Measurements from ENCODE around the gene CEP76.
A peak's percentile ranks its signal among the peaks of the same experiment; 100 is the strongest.

Gene CEP76

DNA sequence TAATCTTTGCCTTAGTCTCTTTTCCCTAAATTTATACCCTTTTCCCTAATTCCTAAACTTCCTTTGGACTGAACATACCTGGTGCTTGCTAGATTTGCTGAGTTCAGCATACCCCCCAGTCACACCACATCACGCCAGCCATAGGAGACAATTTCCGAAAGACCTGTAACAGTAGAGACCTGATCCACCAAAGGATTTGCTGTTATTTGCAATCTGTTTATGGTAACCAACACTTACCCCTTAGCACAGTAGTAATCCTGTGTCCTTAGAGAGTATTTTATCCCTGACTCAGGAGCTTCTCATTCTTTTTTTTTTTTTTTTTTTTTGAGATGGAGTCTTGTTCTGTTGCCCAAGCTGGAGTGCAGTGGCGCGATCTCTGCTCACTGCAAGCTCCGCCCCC, 8.9 kb upstream of the CEP76 start:
- Histone ChIP-seq H3K27ac (ENCODE audit: low read depth in 2 of 2, low read length in 2 of 2) (no peak overlapping the region), H3K9me3 (ENCODE audit: control insufficient read depth in 2 of 2, low read length in 2 of 2) (no peaks in the 10 kb centered on the region), H3K27me3 (ENCODE audit: control insufficient read depth in 2 of 2, insufficient read depth in 2 of 2, low read length in 2 of 2) (no peaks in the 10 kb centered on the region), H3K9ac (ENCODE audit: low read depth in 1 of 2, low read length in 2 of 2) (no peak overlapping the region), H3K4me1 (ENCODE audit: control insufficient read depth in 2 of 2, insufficient read depth in 2 of 2, low read length in 2 of 2) (no peaks in the 10 kb centered on the region), H3K36me3 (ENCODE audit: control insufficient read depth in 2 of 2, insufficient read depth in 2 of 2, low read length in 2 of 2) (peaks cover 28 to 48% of the 10 kb centered on the region in 2 donors), H3K4me3 (ENCODE audit: low read length in 2 of 2) (no peak overlapping the region)

DNA sequence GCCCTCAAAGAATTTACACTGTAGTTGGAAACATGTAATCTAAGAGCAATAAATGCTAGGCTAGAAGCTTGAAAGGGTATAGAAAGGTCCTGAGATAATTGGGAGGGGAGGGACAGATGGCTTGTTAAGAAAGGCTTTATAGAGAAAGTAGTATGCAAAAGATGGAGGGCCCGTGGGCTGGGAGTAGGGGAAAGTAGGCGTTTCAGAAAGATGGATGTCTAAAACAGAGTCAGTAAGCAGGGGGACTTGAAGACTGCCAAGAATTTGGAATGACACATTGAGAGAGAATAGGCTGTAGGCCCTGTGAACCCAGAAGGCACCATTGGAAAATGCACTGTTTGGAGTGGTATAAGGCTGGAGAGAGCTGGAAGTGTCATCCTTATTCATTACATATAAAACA, 1.1 kb upstream of the CEP76 start:
- peak overlapping the region; percentile 79 to 95 for H3K9ac ChIP-seq (ENCODE audit: low read depth in 1 of 2, low read length in 2 of 2)
- H3K36me3 ChIP-seq (ENCODE audit: control insufficient read depth in 2 of 2, insufficient read depth in 2 of 2, low read length in 2 of 2): peaks cover 16 to 18% of the 10 kb centered on the region in 2 donors
- H3K4me1 ChIP-seq (ENCODE audit: control insufficient read depth in 2 of 2, insufficient read depth in 2 of 2, low read length in 2 of 2): peaks cover 22% of the 10 kb centered on the region in 2 donors
- H3K4me3 ChIP-seq (ENCODE audit: low read length in 2 of 2): peak overlapping the region; percentile 88 to 99
- H3K9me3 ChIP-seq (ENCODE audit: control insufficient read depth in 2 of 2, low read length in 2 of 2): no peaks in the 10 kb centered on the region
- no peak overlapping the region for H3K27ac ChIP-seq (ENCODE audit: low read depth in 2 of 2, low read length in 2 of 2)
- H3K27me3 ChIP-seq (ENCODE audit: control insufficient read depth in 2 of 2, insufficient read depth in 2 of 2, low read length in 2 of 2): no peaks in the 10 kb centered on the region

- H3K9me3 ChIP-seq (ENCODE audit: control insufficient read depth in 2 of 2, low read length in 2 of 2): no peaks in the 10 kb centered on the region
- peak overlapping the region; percentile 88 to 99 for H3K4me3 ChIP-seq (ENCODE audit: low read length in 2 of 2)
- H3K27ac ChIP-seq (ENCODE audit: low read depth in 2 of 2, low read length in 2 of 2): peak overlapping the region; percentile 93 to 95
- H3K4me1 ChIP-seq (ENCODE audit: control insufficient read depth in 2 of 2, insufficient read depth in 2 of 2, low read length in 2 of 2): peaks cover 22% of the 10 kb centered on the region in 2 donors
- peaks cover 16 to 17% of the 10 kb centered on the region in 2 donors for H3K36me3 ChIP-seq (ENCODE audit: control insufficient read depth in 2 of 2, insufficient read depth in 2 of 2, low read length in 2 of 2)
- peak overlapping the region; percentile 79 to 95 for H3K9ac ChIP-seq (ENCODE audit: low read depth in 1 of 2, low read length in 2 of 2)
- no peaks in the 10 kb centered on the region for H3K27me3 ChIP-seq (ENCODE audit: control insufficient read depth in 2 of 2, insufficient read depth in 2 of 2, low read length in 2 of 2)
Observed at GRCh38 chr18:12703096-12703567, 609 bp upstream of the CEP76 start.

DNA sequence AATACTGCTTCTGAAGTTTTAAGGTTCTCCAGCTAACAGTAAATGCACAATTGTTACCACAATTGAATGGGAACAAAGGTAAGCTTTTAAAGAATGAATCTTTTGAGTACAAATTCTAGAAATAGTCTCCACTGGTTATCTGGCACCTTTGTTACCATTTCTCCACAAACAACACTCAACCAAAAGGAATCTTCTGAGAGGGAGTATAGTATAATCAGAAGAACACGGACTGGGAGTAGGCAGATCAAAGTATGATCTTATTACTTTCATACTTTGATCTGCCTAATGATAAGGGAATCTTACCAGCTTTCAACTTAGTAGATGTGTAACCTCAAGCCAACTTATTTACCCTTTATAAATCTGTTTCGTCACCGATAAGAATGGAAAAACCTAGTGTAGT, 1.4 kb downstream of the CEP76 start:
- peaks cover 22% of the 10 kb centered on the region in 2 donors for H3K4me1 ChIP-seq (ENCODE audit: control insufficient read depth in 2 of 2, insufficient read depth in 2 of 2, low read length in 2 of 2)
- no peak overlapping the region for H3K9ac ChIP-seq (ENCODE audit: low read depth in 1 of 2, low read length in 2 of 2)
- no peaks in the 10 kb centered on the region for H3K9me3 ChIP-seq (ENCODE audit: control insufficient read depth in 2 of 2, low read length in 2 of 2)
- H3K27ac ChIP-seq (ENCODE audit: low read depth in 2 of 2, low read length in 2 of 2): no peak overlapping the region
- no peaks in the 10 kb centered on the region for H3K27me3 ChIP-seq (ENCODE audit: control insufficient read depth in 2 of 2, insufficient read depth in 2 of 2, low read length in 2 of 2)
- H3K36me3 ChIP-seq (ENCODE audit: control insufficient read depth in 2 of 2, insufficient read depth in 2 of 2, low read length in 2 of 2): peaks cover 4 to 6% of the 10 kb centered on the region in 2 donors
- peak overlapping the region in 1 of 2 donors; percentile 99 for H3K4me3 ChIP-seq (ENCODE audit: low read length in 2 of 2)

- no peak overlapping the region for H3K27ac ChIP-seq (ENCODE audit: low read depth in 2 of 2, low read length in 2 of 2)
- H3K9me3 ChIP-seq (ENCODE audit: control insufficient read depth in 2 of 2, low read length in 2 of 2): no peaks in the 10 kb centered on the region
- no peaks in the 10 kb centered on the region for H3K27me3 ChIP-seq (ENCODE audit: control insufficient read depth in 2 of 2, insufficient read depth in 2 of 2, low read length in 2 of 2)
- H3K9ac ChIP-seq (ENCODE audit: low read depth in 1 of 2, low read length in 2 of 2): no peak overlapping the region
- peaks cover 21 to 22% of the 10 kb centered on the region in 2 donors for H3K4me1 ChIP-seq (ENCODE audit: control insufficient read depth in 2 of 2, insufficient read depth in 2 of 2, low read length in 2 of 2)
- H3K36me3 ChIP-seq (ENCODE audit: control insufficient read depth in 2 of 2, insufficient read depth in 2 of 2, low read length in 2 of 2): peaks cover 0 to 3% of the 10 kb centered on the region in 2 donors
- H3K4me3 ChIP-seq (ENCODE audit: low read length in 2 of 2): no peak overlapping the region
Observed at GRCh38 chr18:12699747-12700146, 2.8 kb downstream of the CEP76 start.

GRCh38 chr18:12694032-12694431, 8.5 kb downstream of the CEP76 start:
- Histone ChIP-seq H3K9ac (ENCODE audit: low read depth in 1 of 2, low read length in 2 of 2) (no peak overlapping the region), H3K4me3 (ENCODE audit: low read length in 2 of 2) (no peak overlapping the region), H3K9me3 (ENCODE audit: control insufficient read depth in 2 of 2, low read length in 2 of 2) (no peaks in the 10 kb centered on the region), H3K27ac (ENCODE audit: low read depth in 2 of 2, low read length in 2 of 2) (peak overlapping the region; percentile 35 to 70), H3K36me3 (ENCODE audit: control insufficient read depth in 2 of 2, insufficient read depth in 2 of 2, low read length in 2 of 2) (peaks cover 0 to 3% of the 10 kb centered on the region in 2 donors), H3K27me3 (ENCODE audit: control insufficient read depth in 2 of 2, insufficient read depth in 2 of 2, low read length in 2 of 2) (no peaks in the 10 kb centered on the region), H3K4me1 (ENCODE audit: control insufficient read depth in 2 of 2, insufficient read depth in 2 of 2, low read length in 2 of 2) (peaks cover 5% of the 10 kb centered on the region in 2 donors)

DNA sequence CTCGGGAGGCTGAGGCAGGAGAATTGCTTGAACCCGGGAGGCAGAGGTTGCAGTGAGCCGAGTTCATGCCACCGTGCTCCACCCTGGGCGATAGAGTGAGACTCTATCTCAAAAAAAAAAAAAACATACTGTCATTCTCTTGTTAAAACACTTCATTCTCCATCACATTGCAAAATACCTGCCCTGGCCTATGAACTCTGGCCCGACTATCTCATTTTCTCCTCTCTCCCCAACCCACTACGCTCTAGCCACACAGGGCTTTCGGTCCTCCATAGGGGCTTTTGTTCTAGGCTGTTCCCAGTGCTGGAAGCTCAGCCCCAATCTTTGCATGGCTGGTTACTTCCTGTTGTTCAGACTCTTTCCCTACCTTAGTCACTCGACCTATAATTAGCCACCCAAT, 10.3 kb downstream of the CEP76 start:
- no peaks in the 10 kb centered on the region for H3K9me3 ChIP-seq (ENCODE audit: control insufficient read depth in 2 of 2, low read length in 2 of 2)
- H3K9ac ChIP-seq (ENCODE audit: low read depth in 1 of 2, low read length in 2 of 2): no peak overlapping the region
- H3K4me3 ChIP-seq (ENCODE audit: low read length in 2 of 2): no peak overlapping the region
- H3K4me1 ChIP-seq (ENCODE audit: control insufficient read depth in 2 of 2, insufficient read depth in 2 of 2, low read length in 2 of 2): peaks cover 5% of the 10 kb centered on the region in 2 donors
- no peaks in the 10 kb centered on the region for H3K36me3 ChIP-seq (ENCODE audit: control insufficient read depth in 2 of 2, insufficient read depth in 2 of 2, low read length in 2 of 2)
- no peak overlapping the region for H3K27ac ChIP-seq (ENCODE audit: low read depth in 2 of 2, low read length in 2 of 2)
- no peaks in the 10 kb centered on the region for H3K27me3 ChIP-seq (ENCODE audit: control insufficient read depth in 2 of 2, insufficient read depth in 2 of 2, low read length in 2 of 2)

DNA sequence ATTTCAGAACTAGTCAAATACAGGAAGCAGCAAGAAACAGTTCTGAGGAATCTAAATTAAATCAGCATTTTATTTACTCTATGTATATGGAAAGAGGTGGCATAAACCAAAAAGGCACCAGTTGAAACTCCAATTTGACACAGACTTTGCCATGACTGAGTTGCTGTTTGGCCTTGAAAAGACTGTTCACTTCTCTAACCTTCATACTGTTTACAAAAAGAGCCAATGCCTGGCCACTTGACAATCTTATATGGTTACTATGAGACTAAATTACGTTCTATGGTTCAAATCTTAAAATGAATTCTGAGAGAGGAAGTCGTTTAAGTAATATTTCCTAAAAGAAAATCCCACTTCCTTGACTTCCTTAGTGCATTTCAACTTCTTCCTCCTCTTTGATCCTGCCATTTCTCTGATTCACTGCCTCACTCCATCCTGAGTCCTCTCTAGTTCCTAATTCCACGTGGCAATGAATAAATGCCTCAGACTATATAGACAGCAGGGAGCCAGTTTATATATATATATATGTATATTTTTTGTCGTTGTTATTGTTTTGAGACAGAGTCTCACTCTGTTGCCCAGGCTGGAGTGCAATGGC, 13.2 kb downstream of the CEP76 start:
- no peaks in the 10 kb centered on the region for H3K27me3 ChIP-seq (ENCODE audit: control insufficient read depth in 2 of 2, insufficient read depth in 2 of 2, low read length in 2 of 2)
- H3K27ac ChIP-seq (ENCODE audit: low read depth in 2 of 2, low read length in 2 of 2): no peak overlapping the region
- H3K4me1 ChIP-seq (ENCODE audit: control insufficient read depth in 2 of 2, insufficient read depth in 2 of 2, low read length in 2 of 2): peaks cover 4 to 5% of the 10 kb centered on the region in 2 donors
- no peak overlapping the region for H3K9ac ChIP-seq (ENCODE audit: low read depth in 1 of 2, low read length in 2 of 2)
- H3K36me3 ChIP-seq (ENCODE audit: control insufficient read depth in 2 of 2, insufficient read depth in 2 of 2, low read length in 2 of 2): peaks cover 0 to 11% of the 10 kb centered on the region in 2 donors
- H3K9me3 ChIP-seq (ENCODE audit: control insufficient read depth in 2 of 2, low read length in 2 of 2): no peaks in the 10 kb centered on the region
- H3K4me3 ChIP-seq (ENCODE audit: low read length in 2 of 2): no peak overlapping the region

DNA sequence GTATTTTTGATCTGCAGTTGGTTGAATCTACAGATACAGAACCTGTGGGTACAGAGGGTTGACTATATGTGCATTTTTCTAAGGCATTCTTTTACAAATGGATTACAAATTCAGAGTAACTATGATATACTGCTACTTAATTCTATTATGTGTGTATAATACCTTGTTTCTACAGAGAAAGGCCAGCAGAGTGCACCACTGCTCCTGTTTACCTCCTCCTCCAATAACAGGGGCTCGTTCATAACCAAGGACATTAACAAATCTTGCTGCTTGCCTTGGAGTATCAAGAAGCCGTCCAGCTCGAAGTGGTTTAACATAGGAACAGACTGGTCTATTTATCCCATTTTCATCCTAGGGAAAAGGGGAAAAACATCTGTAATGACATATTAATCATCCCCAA, 16.4 kb downstream of the CEP76 start:
- Histone ChIP-seq H3K4me3 (ENCODE audit: low read length in 2 of 2) (no peak overlapping the region), H3K9ac (ENCODE audit: low read depth in 1 of 2, low read length in 2 of 2) (no peak overlapping the region), H3K9me3 (ENCODE audit: control insufficient read depth in 2 of 2, low read length in 2 of 2) (no peaks in the 10 kb centered on the region), H3K27me3 (ENCODE audit: control insufficient read depth in 2 of 2, insufficient read depth in 2 of 2, low read length in 2 of 2) (no peaks in the 10 kb centered on the region), H3K36me3 (ENCODE audit: control insufficient read depth in 2 of 2, insufficient read depth in 2 of 2, low read length in 2 of 2) (peaks cover 3 to 11% of the 10 kb centered on the region in 2 donors), H3K4me1 (ENCODE audit: control insufficient read depth in 2 of 2, insufficient read depth in 2 of 2, low read length in 2 of 2) (no peaks in the 10 kb centered on the region), H3K27ac (ENCODE audit: low read depth in 2 of 2, low read length in 2 of 2) (no peak overlapping the region)

- H3K27me3 ChIP-seq (ENCODE audit: control insufficient read depth in 2 of 2, insufficient read depth in 2 of 2, low read length in 2 of 2): no peaks in the 10 kb centered on the region
- peaks cover 11 to 14% of the 10 kb centered on the region in 2 donors for H3K36me3 ChIP-seq (ENCODE audit: control insufficient read depth in 2 of 2, insufficient read depth in 2 of 2, low read length in 2 of 2)
- peak overlapping the region in 1 of 2 donors; percentile 31 for H3K4me3 ChIP-seq (ENCODE audit: low read length in 2 of 2)
- H3K4me1 ChIP-seq (ENCODE audit: control insufficient read depth in 2 of 2, insufficient read depth in 2 of 2, low read length in 2 of 2): no peaks in the 10 kb centered on the region
- H3K9ac ChIP-seq (ENCODE audit: low read depth in 1 of 2, low read length in 2 of 2): peak overlapping the region in 1 of 2 donors; percentile 24
- no peaks in the 10 kb centered on the region for H3K9me3 ChIP-seq (ENCODE audit: control insufficient read depth in 2 of 2, low read length in 2 of 2)
- H3K27ac ChIP-seq (ENCODE audit: low read depth in 2 of 2, low read length in 2 of 2): peak overlapping the region; percentile 59 to 61
Observed at GRCh38 chr18:12679183-12679786, 23.2 kb downstream of the CEP76 start.

All from mucosa of rectum (tissue), 2 donors.